Inferior parietal cortex (tissue), 1 donor: ENCODE measurements around the gene RUFY2.
"Not testable (repeated sequence)": the region's sequence is repeated elsewhere in the genome, so short reads cannot be mapped to it uniquely, and the experiment has no call there.

Experiments
- DNase-seq: peaks from one replicate; pipeline ENCODE4 v3.0.0-alpha.2; 2016; ENCODE audit errors: extremely low spot score

The RUFY2 gene

GRCh38 chr10:68406815-68407548 is at the start of gene RUFY2:
Gene RUFY2, minus strand, starts transcription at chr10:68407277. Its CDS starts 88 bp downstream, at chr10:68407189.
- DNase-seq, result peak; percentile 79

- DNase-seq, result not testable (repeated sequence)
Measured at GRCh38 chr10:68449698-68450097, 42.6 kb upstream of the RUFY2 start.

GRCh38 chr10:68446179-68446578 is 39.1 kb upstream of the RUFY2 start:
- DNase-seq, result no peak

GRCh38 chr10:68442971-68443370 is 35.9 kb upstream of the RUFY2 start:
- peak; percentile 40 for DNase-seq

GRCh38 chr10:68440898-68441297 is 33.8 kb upstream of the RUFY2 start:
- DNase-seq, result no peak

- DNase-seq, result no peak
Measured at GRCh38 chr10:68435803-68436202, 28.7 kb upstream of the RUFY2 start.

- no peak for DNase-seq
Measured at GRCh38 chr10:68434657-68435056, 27.6 kb upstream of the RUFY2 start.

- DNase-seq, result no peak
Measured at GRCh38 chr10:68428396-68429104, 21.5 kb upstream of the RUFY2 start.

GRCh38 chr10:68424454-68425014 is 17.5 kb upstream of the RUFY2 start:
- no peak for DNase-seq

- DNase-seq, result no peak
Measured at GRCh38 chr10:68423522-68423921, 16.4 kb upstream of the RUFY2 start.

- DNase-seq, result no peak
Measured at GRCh38 chr10:68419376-68419775, 12.3 kb upstream of the RUFY2 start.

GRCh38 chr10:68408898-68409518 is 1.9 kb upstream of the RUFY2 start:
- no peak for DNase-seq

GRCh38 chr10:68406111-68406814 is 814 bp downstream of the RUFY2 start:
- peak; percentile 60 for DNase-seq

GRCh38 chr10:68403701-68404100 is 3.4 kb downstream of the RUFY2 start:
- no peak for DNase-seq

- DNase-seq, result no peak
Measured at GRCh38 chr10:68402276-68402675, 4.8 kb downstream of the RUFY2 start.

GRCh38 chr10:68397005-68397404 is 10.1 kb downstream of the RUFY2 start:
- no peak for DNase-seq

GRCh38 chr10:68385740-68386139 is 21.3 kb downstream of the RUFY2 start:
- no peak for DNase-seq

GRCh38 chr10:68371604-68372003 is 35.5 kb downstream of the RUFY2 start:
- no peak for DNase-seq

- no peak for DNase-seq
Measured at GRCh38 chr10:68367121-68367520, 40.0 kb downstream of the RUFY2 start.

- no peak for DNase-seq
Measured at GRCh38 chr10:68366600-68366999, 40.5 kb downstream of the RUFY2 start.

GRCh38 chr10:68365611-68366010 is 41.5 kb downstream of the RUFY2 start:
- DNase-seq, result no peak
